HG03139 (cell line): ENCODE results near the gene ESRRA.

Experiments used
- ATAC-seq: cut with Tn5 transposase; IDR thresholded peaks from one replicate; pipeline ENCODE4 v1.9.1; 2021; ENCODE audit not compliant: unreplicated experiment

The ESRRA gene

GRCh38 chr11:64327993-64328392 lies 22.7 kb downstream of the ESRRA start:
- no peak for ATAC-seq

GRCh38 chr11:64330888-64331287 lies 25.6 kb downstream of the ESRRA start:
- ATAC-seq: no peak

GRCh38 chr11:64331569-64332371 lies 26.4 kb downstream of the ESRRA start:
- no peak for ATAC-seq

GRCh38 chr11:64333556-64333955 lies 28.2 kb downstream of the ESRRA start:
- ATAC-seq: no peak

- peak; percentile 70 for ATAC-seq
Measured at GRCh38 chr11:64334764-64335735, 29.7 kb downstream of the ESRRA start.

- ATAC-seq: no peak
Measured at GRCh38 chr11:64337538-64338249, 32.4 kb downstream of the ESRRA start.

- no peak for ATAC-seq
Measured at GRCh38 chr11:64338716-64339115, 33.4 kb downstream of the ESRRA start.

- ATAC-seq: no peak
Measured at GRCh38 chr11:64339286-64339685, 34.0 kb downstream of the ESRRA start.

- ATAC-seq: peak; percentile 36
Measured at GRCh38 chr11:64339754-64340408, 34.6 kb downstream of the ESRRA start, which contains the start of gene CCDC88B. Gene CCDC88B (plus strand): TSS chr11:64340204. CDS start chr11:64340267, 63 bp downstream.

- ATAC-seq: peak; percentile 31
Measured at GRCh38 chr11:64340671-64341335, 35.5 kb downstream of the ESRRA start.

- ATAC-seq: no peak
Measured at GRCh38 chr11:64341429-64341828, 36.1 kb downstream of the ESRRA start.

- ATAC-seq: no peak
Measured at GRCh38 chr11:64341851-64342791, 36.8 kb downstream of the ESRRA start.

- ATAC-seq: no peak
Measured at GRCh38 chr11:64342869-64343745, 37.8 kb downstream of the ESRRA start.

GRCh38 chr11:64343767-64344559 lies 38.6 kb downstream of the ESRRA start:
- no peak for ATAC-seq

GRCh38 chr11:64344787-64345186 lies 39.5 kb downstream of the ESRRA start:
- no peak for ATAC-seq

GRCh38 chr11:64347193-64347867 lies 42.0 kb downstream of the ESRRA start:
- no peak for ATAC-seq
